Right lung (tissue), 5 donors: Measurements from ENCODE around the gene AURKA. TPM values are rescaled to one million over a fixed set of nuclear protein-coding genes. Genes with fewer than 3 reads are reported as not detected.

Source experiments
- polyA plus RNA-seq, 5 donors: library from polyadenylated mRNA; unstranded; fragments of 120-200 nt; gene quantifications; one replicate each; pipeline versions ENCODE4 v1.2.1 to v1.2.3, GENCODE V29; 2013; ENCODE audit warnings: inconsistent platforms in 1 of 5, low replicate concordance in 1 of 5; ENCODE audit not compliant: insufficient read length in 5 of 5, insufficient read depth in 1 of 5

The AURKA gene
- polyA plus RNA-seq, 5 donors, result 12.0 to 32.5 (median 18.7) TPM

Other genes starting within 250 kb of the AURKA start
- not detected for gene MC3R, start 143.5 kb downstream of the AURKA start, polyA plus RNA-seq
- gene FAM210B, start 33.2 kb downstream of the AURKA start, polyA plus RNA-seq, result 10 to 100 TPM; 55.9 to 76.5 (median 64.7) TPM
- gene CSTF1, start 430 bp upstream of the AURKA start, polyA plus RNA-seq, result 10 to 100 TPM; 40.0 to 51.8 (median 41.3) TPM
- 10 to 100 TPM; 20.4 to 25.3 (median 23.9) TPM for gene CASS4, start 20.0 kb upstream of the AURKA start, polyA plus RNA-seq
- gene RTF2, start 76.4 kb upstream of the AURKA start, polyA plus RNA-seq, result 100 to 1,000 TPM; 119 to 140 (median 131) TPM
- gene FAM209A, start 132.5 kb upstream of the AURKA start, polyA plus RNA-seq, result under 1 TPM in 4 of 5 donors, not detected in 1; 0.48 to 0.67 (median 0.55) TPM
- gene FAM209B, start 141.0 kb upstream of the AURKA start, polyA plus RNA-seq, result under 1 TPM in 4 of 5 donors, not detected in 1; 0.32 to 0.44 (median 0.39) TPM
- gene TFAP2C, start 237.1 kb upstream of the AURKA start, polyA plus RNA-seq, result 1 to 10 TPM; 2.4 to 3.6 (median 3.2) TPM